ENCODE data around the gene PEX16. TPM values are rescaled to one million over a fixed set of nuclear protein-coding genes. Genes with fewer than 3 reads are reported as not detected.

PEX16 gene
- total RNA-seq, 4 donors from 2014 or later: 31.3 to 111 (median 51.9) TPM

DNA sequence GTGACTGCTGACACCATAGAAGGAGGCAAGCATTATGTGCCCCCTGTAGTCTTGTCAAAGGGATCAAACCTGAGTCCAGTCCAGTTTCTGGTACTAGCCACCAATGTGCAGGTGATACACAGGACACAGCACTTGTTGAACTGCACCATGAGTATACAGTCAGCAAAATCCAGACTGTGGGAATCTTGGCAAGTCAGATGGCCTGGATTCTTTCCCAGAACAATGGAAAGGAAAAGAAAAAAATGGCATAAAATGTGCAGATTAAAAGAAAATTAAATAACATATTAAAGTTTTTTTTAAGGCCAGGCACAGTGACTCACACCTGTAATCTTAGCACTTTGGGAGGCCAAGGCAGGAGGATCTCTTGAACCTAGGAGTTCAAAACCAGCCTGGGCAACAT, 53.6 kb downstream of the PEX16 start:
- Histone ChIP-seq H3K36me3 (peaks cover 0 to 62% (median 32%) of the 10 kb centered on the region in 4 donors), H3K27ac (no peak overlapping the region), H3K9me3 (no peaks in the 10 kb centered on the region), H3K4me1 (peaks cover 5 to 19% (median 9%) of the 10 kb centered on the region in 4 donors), H3K4me3 (no peak overlapping the region), H3K27me3 (no peaks in the 10 kb centered on the region)
- in situ Hi-C loops (cut with MboI; ENCODE audit: low pct_ligation_motif_present in 1 of 4, low pct_unique_long_range_greater_than_20kb in 1 of 4, low sequenced_read_pairs in 3 of 4) (no loop called here), intact Hi-C loops (cut with DNase I; ENCODE audit: low total_unique reads) (no loop called here)
- TF ChIP-seq POLR2A (IDR thresholded peaks at IDR 0.05): no peak
- no peak for TF ChIP-seq CTCF (IDR thresholded peaks at IDR 0.05)
- TF ChIP-seq EP300 (IDR thresholded peaks at IDR 0.05; ENCODE audit: low read depth): no peak
- no peak for TF ChIP-seq POLR2AphosphoS5 (IDR thresholded peaks at IDR 0.05)
- DNase-seq: no peak

DNA sequence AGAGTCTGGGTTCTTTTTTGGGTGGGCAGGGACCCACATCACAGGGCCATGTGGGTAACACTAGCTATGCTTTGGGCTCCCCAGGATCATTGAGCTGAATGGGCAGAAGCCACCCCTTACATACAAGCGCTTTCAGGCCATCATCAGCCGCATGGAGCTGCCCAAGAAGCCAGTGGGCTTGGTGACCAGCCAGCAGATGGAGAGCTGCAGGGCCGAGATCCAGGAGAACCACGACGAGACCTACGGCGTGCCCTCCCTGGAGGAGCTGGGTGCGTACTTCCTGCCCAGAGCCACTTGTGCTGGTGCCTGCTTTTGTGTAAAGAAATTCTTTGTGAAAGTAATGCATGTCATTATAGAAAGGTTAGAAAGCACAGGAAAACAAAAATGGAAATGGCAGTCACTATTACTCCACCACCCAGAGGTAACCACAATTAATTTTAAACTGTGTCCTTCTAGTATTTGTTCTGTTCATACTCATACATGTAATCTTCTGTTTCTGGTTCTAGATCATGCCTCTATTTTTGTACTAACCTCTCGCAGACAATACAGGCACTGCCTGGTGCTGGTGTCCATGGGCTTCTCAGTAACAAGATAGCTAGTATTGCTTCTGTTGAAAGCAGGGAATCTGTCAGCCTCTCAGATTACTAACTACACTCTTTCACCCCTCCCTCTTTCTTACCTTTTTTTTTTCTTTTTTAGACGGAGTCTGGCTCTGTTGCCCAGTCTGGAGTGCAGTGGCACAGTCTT, 56.7 kb downstream of the PEX16 start:
- Histone ChIP-seq H3K36me3 (peaks cover 0 to 43% (median 22%) of the 10 kb centered on the region in 4 donors), H3K27ac (peak overlapping the region; percentile 76 to 89 (median 83)), H3K9me3 (no peaks in the 10 kb centered on the region), H3K4me1 (peaks cover 25 to 48% (median 35%) of the 10 kb centered on the region in 4 donors), H3K27me3 (no peaks in the 10 kb centered on the region), H3K4me3 (no peak overlapping the region)
- in situ Hi-C loops (cut with MboI; ENCODE audit: low pct_ligation_motif_present in 1 of 4, low pct_unique_long_range_greater_than_20kb in 1 of 4, low sequenced_read_pairs in 3 of 4): no loop called here
- 77 to 88% methylated on average over 7 to 10 of the region's 10 CpGs for WGBS, 2 donors (ENCODE audit: low coverage in 1 of 2)
- TF ChIP-seq CTCF (IDR thresholded peaks at IDR 0.05) (no peak), POLR2A (IDR thresholded peaks at IDR 0.05) (no peak), POLR2AphosphoS5 (IDR thresholded peaks at IDR 0.05) (no peak), EP300 (IDR thresholded peaks at IDR 0.05; ENCODE audit: low read depth) (no peak)
- intact Hi-C loops (cut with DNase I; ENCODE audit: low total_unique reads): no loop called here
- DNase-seq: no peak

DNA sequence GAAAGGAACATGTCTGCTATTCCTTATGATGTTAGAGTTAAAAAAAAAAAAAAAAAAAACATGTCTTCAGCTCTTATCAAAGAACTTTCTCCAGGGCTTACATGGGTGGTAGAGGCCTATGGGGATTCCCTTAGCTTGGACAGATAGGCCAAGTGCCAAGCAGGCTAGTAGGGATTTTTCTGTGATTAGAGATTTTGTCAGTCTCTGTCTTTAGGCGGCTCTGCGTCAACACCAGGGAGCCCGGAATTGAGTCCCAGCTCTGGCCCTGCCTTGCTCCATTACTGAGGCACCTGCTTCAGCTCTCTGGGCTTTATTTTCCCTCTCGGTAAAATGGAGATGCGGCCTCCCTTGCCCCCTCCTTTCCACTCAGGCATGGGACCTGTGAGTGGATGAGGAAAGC, 57.3 kb downstream of the PEX16 start:
- Histone ChIP-seq H3K4me1 (peaks cover 29 to 54% (median 38%) of the 10 kb centered on the region in 4 donors), H3K36me3 (peaks cover 0 to 42% (median 22%) of the 10 kb centered on the region in 4 donors), H3K4me3 (no peak overlapping the region), H3K27me3 (no peaks in the 10 kb centered on the region), H3K27ac (peak overlapping the region; percentile 76 to 89 (median 83)), H3K9me3 (no peaks in the 10 kb centered on the region)
- DNase-seq: no peak
- in situ Hi-C loops (cut with MboI; ENCODE audit: low pct_ligation_motif_present in 1 of 4, low pct_unique_long_range_greater_than_20kb in 1 of 4, low sequenced_read_pairs in 3 of 4): no loop called here
- intact Hi-C loops (cut with DNase I; ENCODE audit: low total_unique reads): no loop called here
- TF ChIP-seq POLR2AphosphoS5 (IDR thresholded peaks at IDR 0.05): no peak
- no peak for TF ChIP-seq POLR2A (IDR thresholded peaks at IDR 0.05)
- TF ChIP-seq CTCF (IDR thresholded peaks at IDR 0.05): no peak
- TF ChIP-seq EP300 (IDR thresholded peaks at IDR 0.05; ENCODE audit: low read depth): no peak
- 96% methylated on average over 5 of the region's 5 CpGs; no CpG with 5 or more reads in 1 of the 2 donors for WGBS, 2 donors (ENCODE audit: low coverage in 1 of 2)

Other genes starting within 250 kb of the PEX16 start
- 10 to 100 TPM; 28.8 to 62.3 (median 44.4) TPM for gene SLC35C1, start 112.7 kb downstream of the PEX16 start, total RNA-seq
- 10 to 100 TPM; 42.2 to 73.6 (median 50.2) TPM for gene CRY2, start 70.4 kb downstream of the PEX16 start, total RNA-seq
- gene MAPK8IP1, start 32.2 kb downstream of the PEX16 start, total RNA-seq: 10 to 100 TPM in 1 of 4 donors, 1 to 10 TPM in 3; 1.9 to 11.1 (median 2.6) TPM
- gene FREY1, start 10.6 kb downstream of the PEX16 start, total RNA-seq: 1 to 10 TPM in 1 of 4 donors, under 1 TPM in 1, not detected in 2; 0.82 to 2.7 TPM
- gene LARGE2, start 4.8 kb upstream of the PEX16 start, total RNA-seq: 1 to 10 TPM in 1 of 4 donors, under 1 TPM in 2, not detected in 1; 0.55 to 1.3 (median 0.60) TPM
- 10 to 100 TPM; 18.6 to 57.2 (median 40.2) TPM for gene PHF21A, start 203.6 kb upstream of the PEX16 start, total RNA-seq